HG03196 (cell line): ENCODE results near the gene LIN54.
"Not testable (repeated sequence)": the region's sequence is repeated elsewhere in the genome, so short reads cannot be mapped to it uniquely, and the experiment has no call there.

Experiments
- ATAC-seq: cut with Tn5 transposase; IDR thresholded peaks from one replicate; pipeline ENCODE4 v1.9.1; 2021; ENCODE audit not compliant: unreplicated experiment

LIN54 gene

DNA sequence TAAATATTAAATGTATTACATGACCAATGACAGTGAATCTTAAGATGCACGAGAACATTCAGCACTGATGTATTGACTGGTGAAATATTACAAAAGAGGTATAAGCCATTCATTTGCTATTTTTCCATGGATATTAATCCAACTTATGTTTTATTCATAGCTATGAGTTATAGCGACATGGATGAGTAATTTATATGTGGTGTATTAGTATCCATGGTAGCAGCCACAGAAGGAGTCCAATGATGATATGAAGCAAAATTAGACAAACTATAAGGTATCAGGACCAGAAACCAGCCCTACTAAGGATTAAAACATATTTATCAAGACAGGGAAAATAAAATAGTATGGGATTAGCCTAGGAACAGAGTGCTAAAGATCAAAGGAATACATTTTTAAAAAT is 59.4 kb downstream of the LIN54 start:
- ATAC-seq: no peak

DNA sequence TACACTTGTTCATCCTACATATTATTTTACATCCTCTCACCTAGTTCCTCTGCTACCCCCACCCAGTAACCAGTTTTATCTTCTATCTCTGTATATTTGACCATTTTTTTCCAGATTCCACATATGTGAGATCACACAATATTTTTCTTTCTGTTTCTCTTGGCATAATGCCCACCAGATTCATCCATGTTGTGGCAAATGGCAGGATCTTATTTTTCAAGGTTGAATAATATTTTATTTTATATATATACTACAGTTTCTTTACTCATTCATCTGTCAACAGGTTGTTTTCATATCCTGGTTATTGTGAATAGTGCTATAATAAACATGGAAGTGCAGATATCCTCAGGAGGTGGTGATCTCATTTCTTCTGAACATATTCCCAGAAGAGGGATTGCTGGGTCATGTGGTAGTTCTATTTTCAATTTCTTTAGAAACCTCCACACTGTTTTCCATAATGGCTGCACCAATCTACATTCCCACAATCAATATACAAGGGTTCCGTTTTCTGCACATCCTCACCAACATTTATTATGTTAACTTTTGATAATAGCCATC is 61.9 kb downstream of the LIN54 start:
- no peak for ATAC-seq

DNA sequence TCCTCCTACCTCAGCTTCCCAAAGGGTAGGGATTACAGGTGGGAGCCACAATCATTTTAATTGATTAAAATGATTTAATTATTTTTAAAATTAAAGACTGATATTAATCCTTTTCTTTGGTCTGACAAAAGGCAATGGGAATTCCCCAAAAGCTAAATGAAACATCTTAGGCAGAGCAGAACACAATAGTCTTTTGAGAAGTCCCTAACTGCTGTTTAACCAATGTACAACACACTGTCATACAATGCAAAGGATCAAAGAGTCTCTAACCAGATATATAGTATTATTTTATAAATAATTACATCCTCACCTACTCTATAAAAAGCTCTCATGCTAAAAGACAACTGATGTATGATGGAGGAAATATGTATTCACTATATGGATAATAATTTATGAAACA is 63.1 kb downstream of the LIN54 start:
- no peak for ATAC-seq

DNA sequence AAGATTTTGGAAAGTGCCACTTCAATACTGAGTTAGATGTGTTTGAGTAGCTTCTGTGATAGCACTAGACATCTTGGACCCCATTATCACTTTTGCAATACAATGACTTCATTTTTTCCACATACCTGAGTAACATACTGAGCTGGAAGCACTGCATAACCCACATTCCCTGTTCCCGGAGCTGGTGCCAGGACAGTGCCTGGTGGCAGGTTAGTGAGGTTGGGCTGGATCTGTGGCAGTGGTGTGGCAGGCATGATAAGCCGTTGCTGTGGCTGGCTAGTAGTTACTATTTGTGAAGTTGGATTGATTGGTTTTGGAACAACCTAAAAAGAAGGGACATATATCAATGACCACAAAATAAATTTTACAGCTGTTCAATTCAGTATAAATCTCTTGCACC is 71.2 kb downstream of the LIN54 start:
- no peak for ATAC-seq

DNA sequence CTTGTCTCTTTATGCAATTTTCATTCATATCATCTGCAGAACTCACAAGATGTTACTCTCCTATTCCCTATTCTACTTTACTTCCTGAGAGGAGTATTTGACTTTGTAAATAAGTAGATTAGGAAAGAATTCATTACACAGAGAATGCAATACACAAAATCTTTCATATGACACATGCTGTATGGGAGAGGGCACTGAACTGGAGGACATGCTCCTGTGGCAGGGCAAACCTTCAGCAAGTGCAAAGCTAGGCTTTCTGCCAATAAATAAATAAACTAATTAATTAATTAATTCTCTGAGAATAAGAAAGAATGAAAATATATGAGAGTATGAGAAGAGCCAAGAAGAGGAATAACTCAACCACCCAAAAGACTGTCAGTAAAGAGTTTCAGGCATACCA is 76.2 kb downstream of the LIN54 start:
- no peak for ATAC-seq

DNA sequence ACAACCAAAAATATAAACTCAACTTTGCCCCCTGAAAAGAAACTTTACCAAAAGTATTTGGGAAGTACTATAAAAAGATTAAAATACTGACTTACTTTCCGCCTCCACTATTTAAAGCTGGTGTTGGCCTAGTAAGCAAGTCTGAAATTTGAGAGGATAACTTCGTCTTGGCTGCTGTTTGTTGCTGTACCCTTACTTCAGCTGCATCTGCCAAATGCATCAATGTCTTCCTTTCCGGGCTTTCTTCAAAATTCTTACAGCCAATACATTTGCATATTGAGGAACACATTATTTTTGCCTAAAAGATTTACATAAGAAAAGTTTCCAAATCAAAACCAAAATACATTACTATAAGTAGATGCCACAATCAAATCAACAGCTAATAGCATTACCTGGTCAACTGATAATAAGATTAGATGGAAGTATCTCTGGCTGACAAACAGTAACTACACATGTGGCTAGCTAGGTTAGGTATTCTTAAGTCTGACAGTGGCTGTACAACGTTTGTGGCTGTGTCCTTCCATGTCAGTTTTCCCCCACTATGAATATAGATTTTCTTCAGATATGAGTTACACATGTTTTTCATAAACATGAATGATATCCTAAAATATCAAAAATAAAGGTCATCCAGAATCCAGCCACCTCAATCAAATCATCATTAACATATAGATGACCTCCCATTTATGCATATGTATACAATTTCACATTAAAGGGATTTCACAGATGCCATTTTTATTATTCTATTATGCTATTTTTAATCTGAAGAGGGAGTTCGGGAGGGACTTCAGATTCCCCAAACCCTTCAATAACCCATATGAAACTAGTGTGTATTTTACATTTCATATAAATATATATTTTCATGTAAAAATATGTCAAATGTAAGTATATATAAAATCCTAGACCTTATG is 79.5 kb downstream of the LIN54 start:
- no peak for ATAC-seq

DNA sequence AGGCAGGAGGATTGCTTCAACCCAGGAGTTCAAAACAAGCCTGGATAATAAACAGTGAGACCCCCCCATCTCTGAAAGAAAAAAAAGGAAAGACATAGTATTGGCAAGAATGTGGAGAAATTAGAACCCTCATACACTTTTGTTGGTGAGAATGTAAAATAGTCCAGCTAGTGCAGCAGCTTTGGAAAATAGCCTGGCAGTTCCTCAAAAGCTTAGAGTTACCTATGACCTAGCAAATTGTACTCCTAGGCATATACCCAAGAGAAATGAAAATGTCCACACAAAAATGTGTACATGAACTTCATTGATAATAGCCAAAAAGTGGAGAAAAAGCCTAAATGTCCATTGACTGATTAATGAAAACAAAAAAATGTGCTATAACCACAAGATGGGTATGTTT is 88.8 kb downstream of the LIN54 start:
- no peak for ATAC-seq

DNA sequence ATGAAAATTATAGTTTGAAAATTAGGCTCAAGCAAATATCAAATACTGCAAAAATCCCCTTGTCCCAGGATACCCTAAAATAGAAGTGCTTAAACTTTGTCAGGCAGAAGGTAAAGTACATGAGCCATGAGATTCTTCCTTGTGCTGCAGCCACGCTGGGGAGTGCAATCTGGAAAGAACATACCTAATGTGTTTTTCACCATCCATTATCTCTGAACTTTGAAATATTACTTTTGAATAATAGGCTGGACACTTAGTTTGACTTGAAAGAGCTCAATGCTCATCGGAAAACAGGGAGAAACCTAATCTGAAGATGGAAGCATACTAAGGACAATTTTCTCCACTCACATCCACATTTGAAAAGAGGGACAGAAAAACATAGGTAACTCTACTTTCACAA is 91.2 kb downstream of the LIN54 start:
- no peak for ATAC-seq

DNA sequence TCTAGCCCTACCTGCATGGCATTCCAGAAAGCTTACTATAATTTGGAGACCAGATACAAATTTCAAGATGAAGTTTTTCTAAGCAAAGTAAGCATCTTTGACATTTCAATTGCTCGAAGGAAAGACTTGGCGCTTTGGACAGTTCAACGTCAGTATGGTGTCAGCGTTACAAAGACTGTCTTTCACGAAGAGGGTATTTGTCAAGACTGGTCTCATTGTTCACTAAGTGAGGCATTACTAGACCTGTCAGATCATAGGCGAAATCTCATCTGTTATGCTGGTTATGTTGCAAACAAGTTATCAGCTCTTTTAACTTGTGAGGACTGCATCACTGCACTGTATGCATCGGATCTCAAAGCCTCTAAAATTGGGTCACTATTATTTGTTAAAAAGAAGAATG is 92.5 kb downstream of the LIN54 start:
- no peak for ATAC-seq

DNA sequence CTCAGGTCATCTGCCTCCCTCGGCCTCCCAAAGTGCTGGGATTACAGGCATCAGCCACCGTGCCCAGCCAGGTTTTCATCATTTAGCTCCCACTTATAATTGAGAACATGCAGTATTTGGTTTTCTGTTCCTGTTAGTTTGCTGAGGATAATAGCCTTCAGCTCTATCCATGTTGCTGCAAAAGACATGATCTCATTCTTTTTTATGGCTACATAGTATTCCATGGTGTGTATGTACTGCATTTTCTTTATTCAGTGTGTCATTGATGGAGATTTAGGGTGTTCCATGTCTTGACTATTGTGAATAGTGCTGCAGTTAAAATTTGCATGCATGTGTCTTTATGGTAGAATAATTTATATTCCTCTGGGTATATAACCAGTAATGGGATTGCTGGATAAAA is 96.7 kb downstream of the LIN54 start:
- ATAC-seq: not testable (repeated sequence)

DNA sequence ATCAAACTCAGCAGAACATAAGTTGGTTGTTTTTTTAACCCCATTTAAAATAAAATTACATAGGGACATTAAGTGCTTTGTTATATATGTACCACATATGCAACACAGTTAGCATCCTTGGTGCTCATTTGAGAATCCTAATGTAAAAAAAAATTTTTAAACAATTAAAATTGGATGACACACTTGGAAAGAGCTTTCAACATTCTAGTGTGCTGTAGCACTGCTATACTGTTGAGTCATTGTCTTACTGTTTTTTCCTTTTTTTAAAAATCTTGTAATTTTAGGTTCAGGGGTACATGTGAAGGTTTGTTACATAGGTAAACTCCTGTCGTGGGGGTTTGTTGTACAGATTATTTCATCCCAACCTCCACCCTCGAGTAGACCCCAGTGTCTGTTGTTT is 97.3 kb downstream of the LIN54 start:
- no peak for ATAC-seq

DNA sequence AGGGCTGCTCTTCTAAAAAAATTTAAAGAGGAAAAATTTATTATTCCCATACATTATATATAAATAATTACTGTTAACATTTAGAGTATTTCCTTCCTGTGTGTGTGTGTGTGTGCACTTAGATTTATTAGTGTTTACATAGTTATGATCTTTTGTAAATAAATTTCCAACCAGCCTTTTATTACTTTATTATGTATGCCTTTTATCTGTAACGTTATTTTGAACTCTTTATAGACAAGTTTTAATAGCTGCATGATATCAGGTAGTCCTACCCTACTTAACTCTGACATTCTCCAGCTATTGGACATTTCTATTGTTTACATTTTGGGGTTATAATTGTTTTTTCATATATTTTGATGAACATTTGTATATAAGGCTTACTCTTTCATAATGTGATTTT is 101.3 kb downstream of the LIN54 start:
- ATAC-seq: no peak

DNA sequence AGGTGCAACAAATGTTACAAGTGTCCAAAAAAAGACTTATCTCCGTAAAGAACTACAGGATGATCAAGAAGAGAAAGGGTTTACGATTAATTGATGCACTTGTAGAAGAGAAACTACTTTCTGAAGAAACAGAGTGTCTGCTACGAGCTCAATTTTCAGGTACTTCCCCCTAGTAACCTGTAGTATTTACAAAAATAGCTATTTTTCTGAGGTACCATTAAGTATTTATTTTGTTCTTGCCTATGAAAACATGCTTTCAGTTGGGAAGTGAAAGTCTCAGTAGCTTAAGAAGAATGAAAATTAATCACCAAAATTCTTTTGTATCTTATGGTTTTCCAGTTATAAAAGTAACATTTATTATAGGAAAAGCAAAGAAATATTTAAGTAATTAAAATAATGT is 104.2 kb downstream of the LIN54 start:
- ATAC-seq: peak; percentile 37

DNA sequence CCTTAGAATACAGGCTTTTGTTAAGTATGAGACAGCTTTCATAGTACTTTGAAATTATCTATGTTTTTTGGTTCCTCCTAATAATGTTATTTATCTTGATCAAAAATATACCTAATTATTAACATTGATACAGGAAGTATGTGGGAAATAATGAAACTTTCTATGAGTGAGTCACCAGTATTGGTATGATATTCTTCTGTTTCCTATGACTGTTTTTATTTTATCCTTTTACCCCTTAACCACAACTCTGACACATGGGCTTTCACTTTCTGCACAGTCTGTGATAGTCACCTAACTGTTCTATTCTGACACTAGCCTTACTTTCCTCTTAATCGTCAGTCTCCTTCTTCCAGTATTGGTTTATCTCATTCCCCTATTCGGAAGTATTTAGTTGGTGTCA is 105.4 kb downstream of the LIN54 start:
- ATAC-seq: peak; percentile 53

DNA sequence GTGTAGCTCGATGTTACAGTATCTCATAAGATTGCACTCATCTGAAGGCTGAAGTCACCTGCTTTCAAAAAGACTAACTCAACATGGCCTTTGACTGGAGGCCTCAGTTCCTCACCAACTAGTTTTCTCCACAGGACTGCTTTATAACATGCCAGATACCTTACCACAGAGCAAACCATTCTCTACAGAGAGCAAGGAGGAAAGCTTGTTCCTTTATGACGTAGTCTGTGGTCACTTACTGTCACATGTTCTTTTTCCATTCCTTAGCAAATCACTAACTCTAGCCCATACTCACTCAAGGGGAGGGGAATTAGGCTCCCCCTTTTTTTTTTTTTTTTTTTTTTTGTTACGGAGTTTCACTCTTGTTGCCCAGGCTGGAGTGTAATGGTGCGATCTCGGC is 106.9 kb downstream of the LIN54 start:
- no peak for ATAC-seq

DNA sequence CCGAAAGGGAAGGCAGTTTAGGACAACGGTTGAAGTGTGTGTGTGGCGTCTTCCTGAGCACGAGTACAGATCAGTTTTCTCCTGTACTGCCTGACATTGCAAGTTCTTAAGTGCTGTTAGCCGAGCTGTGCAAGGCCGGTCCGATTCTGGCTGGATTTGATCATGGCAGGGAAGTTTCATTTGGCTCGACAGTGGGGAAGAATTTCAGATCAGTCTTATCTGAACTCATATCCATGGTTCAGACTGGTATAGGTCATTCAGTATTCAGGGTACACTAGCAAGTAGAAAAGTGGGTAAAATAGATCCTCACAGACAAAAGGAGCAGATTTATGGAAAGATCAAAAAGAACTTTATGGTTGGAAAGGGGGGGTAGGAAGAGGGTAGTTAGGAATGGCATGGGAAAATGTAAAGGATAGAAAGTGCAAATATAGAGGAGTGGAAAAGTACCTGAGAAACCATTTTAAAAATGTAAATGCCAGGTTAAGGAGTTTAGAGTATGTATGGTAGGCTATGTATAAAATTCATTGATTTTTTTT is 109.4 kb downstream of the LIN54 start:
- no peak for ATAC-seq

DNA sequence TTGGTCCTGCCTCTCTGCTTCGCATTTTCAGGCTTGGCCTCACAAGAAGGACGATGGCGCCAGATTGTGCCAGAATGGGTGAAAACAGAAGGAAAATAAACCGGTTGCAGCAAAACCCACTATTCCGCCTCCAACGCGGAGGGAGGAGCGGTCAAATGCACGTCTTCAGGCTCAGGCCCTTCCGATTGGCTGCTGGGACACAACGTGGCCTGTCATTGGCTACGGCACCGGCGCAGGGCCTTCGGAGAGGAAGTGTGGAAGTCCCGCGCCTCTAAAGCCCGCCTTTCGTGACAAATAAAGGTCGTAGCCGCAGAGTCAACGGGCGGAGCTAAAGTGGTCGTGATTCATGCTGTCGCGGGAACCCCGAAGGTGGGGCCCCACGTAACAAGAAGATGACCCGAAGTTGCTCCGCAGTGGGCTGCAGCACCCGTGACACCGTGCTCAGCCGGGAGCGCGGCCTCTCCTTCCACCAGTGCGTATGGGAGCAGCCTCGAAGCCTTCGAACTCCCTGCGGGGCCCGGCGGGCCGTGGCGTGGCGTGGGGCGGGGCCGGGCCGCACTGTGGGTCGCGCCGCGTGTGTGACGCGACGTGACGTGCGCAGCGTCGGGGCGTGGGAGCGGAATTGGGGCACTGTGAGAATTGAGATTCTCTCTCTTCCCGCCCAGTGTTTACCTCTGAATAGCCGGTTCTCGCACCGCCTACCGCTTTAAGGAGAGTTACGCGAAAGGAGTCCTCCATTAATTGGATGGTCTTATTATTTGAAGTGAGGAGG is 110.0 kb downstream of the LIN54 start, which contains the start of gene THAP9:
Gene THAP9 (plus strand): TSS at position 325 of the 772 bp plus-strand sequence. CDS start 68 bp downstream, at position 393.
- ATAC-seq: peak; percentile 89

DNA sequence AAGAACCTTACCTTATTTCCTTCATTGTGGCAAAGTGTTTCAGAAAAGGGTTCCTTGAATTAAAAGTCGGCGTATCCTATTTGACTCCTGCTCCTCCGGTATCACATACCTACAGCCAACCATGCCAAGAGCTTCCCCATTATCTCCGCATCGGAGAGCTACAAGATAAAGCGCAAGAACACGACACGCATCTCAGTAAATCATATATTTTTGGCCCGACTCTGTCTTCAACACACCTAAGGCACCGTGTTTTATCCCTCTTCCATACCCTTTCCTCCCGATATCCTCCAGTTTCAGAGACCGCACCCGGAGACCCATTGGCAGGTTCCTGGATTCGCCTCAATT is 110.6 kb downstream of the LIN54 start:
- peak; percentile 10 for ATAC-seq

DNA sequence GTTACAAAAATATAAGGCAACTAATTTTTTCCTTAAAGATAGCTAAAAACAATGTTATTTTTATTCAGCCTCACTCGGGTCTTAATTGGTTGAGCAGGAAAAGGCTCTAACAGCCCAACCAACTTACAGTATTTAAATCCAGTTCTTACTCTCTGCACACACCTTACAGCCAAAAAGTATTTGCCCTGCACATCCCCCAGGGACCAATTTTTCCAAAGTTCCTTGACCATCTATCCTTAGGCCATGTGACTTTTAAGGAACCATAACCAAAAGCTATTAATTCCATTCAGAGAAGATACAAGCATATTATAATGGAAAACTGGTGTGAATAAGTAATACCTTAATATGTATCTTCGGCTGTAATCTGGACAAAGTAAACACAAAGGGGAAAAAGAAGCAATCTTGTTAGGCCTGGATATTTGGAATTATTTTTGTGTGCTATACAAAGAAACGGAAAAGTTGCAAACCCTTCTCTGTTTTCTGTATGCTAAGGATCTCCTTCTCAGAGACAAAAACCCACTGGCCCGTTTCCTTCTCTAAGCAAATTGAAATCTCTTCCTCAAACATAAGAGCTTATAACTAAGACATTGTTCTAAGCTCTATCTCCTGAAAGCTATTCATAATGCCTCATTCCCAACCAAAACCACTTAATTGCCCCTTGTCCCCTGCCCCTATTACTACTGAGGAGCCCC is 111.1 kb downstream of the LIN54 start:
- ATAC-seq: no peak

DNA sequence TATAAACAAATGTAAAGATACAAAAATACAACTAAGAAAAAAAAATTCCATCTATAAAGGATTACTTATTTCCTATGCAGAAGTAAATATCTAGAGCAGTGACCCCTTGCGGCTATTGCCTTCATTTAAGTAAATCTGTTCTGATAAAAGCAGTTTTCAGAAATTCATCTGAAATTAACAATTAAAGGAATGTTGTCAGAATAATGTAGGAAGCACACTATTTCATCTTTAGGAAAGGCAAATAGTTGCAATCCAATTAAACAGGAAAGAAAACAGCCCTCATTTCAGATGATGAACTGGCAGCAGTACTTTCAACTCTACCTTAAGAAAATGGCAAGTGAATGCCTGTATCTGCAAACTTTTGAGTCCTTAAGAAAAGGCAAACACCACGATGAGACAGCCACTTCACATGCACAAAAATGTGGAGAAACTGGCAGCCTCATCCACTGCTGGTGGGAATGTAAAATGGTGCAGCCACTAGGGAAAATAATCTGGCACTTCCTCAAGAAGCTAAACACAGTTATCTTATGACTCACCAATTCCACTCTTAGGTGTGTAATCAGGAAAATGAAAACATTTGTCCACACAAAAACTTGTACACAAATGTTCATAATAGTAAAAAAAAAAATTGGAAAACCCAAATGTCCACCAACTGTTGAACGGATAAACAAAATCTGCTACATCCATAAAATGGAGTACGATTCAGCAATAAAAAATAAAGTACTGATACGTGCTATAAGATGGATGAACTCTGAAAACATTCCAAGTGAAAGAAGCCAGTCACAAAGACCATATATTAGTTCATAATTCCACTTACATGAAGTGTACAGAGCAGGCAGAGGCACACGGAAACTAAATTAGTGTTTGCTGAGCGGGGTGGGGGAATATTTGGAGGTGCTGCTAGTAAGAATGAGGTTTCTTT is 112.0 kb downstream of the LIN54 start:
- ATAC-seq: no peak
